Posterior vena cava (tissue), 2 donors: ENCODE measurements around the gene NAALADL2. TPM values are rescaled to one million over a fixed set of nuclear protein-coding genes. Genes with fewer than 3 reads are reported as not detected.
"Not testable (repeated sequence)": the region's sequence is repeated elsewhere in the genome, so short reads cannot be mapped to it uniquely, and the experiment has no call there.

ENCODE experiments used
- DNase-seq: peaks from one replicate; pipeline ENCODE4 v3.0.0-alpha.2; 2020; ENCODE audit warnings: low spot score
- intact Hi-C, 2 donors: fragments of 100-400 bp; cut with DNase I; formaldehyde crosslinking; loops; one replicate each; pipeline versions ENCODE4 v1.14.1 to v1.14.2; 2022 to 2023
- total RNA-seq, 2 donors: library from RNA; stranded (reverse); fragmentation: NEBNext Ultra II Directional; extraction: Animal tissue kit (Norgen Biotek cat#: 25700); gene quantifications; one replicate each; pipeline ENCODE4 v1.2.1, GENCODE V29; 2021
- donor health status: DM: yes; HTN: yes; CAD: no.
- donor health status: DM: yes; HTN: yes; CAD: no.

The NAALADL2 gene
- total RNA-seq, 2 donors from 2014 or later, result 12.3 to 18.2 TPM

GRCh38 chr3:175564363-175564762, 705.2 kb downstream of the NAALADL2 start:
- intact Hi-C loops, result no loop called here
- DNase-seq, result no peak

- intact Hi-C loops, result no loop called here
- no peak for DNase-seq
These were observed 712.0 kb downstream of the NAALADL2 start for GRCh38 chr3:175571096-175571495.

GRCh38 chr3:175573226-175573625, 714.1 kb downstream of the NAALADL2 start:
- no peak for DNase-seq
- intact Hi-C loops, result no loop called here

GRCh38 chr3:175580318-175580717, 721.2 kb downstream of the NAALADL2 start:
- intact Hi-C loops, result no loop called here
- no peak for DNase-seq

GRCh38 chr3:175585898-175586297, 726.8 kb downstream of the NAALADL2 start:
- intact Hi-C loops, result no loop called here
- DNase-seq, result no peak

GRCh38 chr3:175590745-175591144, 731.6 kb downstream of the NAALADL2 start:
- intact Hi-C loops, result no loop called here

GRCh38 chr3:175591375-175591774, 732.2 kb downstream of the NAALADL2 start:
- intact Hi-C loops, result no loop called here

More at GRCh38 chr3:175590745-175591144, 731.6 kb downstream of the NAALADL2 start:
- DNase-seq, result no peak

GRCh38 chr3:175593331-175593730, 734.2 kb downstream of the NAALADL2 start:
- DNase-seq, result no peak

More at GRCh38 chr3:175591375-175591774, 732.2 kb downstream of the NAALADL2 start:
- no peak for DNase-seq

GRCh38 chr3:175598740-175599139, 739.6 kb downstream of the NAALADL2 start:
- intact Hi-C loops, result no loop called here
- DNase-seq, result no peak

More at GRCh38 chr3:175593331-175593730, 734.2 kb downstream of the NAALADL2 start:
- intact Hi-C loops, result no loop called here

- no peak for DNase-seq
- intact Hi-C loops, result no loop called here
These were observed 742.4 kb downstream of the NAALADL2 start for GRCh38 chr3:175601521-175601920.

- DNase-seq, result no peak
- intact Hi-C loops, result no loop called here
These were observed 746.7 kb downstream of the NAALADL2 start for GRCh38 chr3:175605851-175606250.

GRCh38 chr3:175606650-175607318, 747.6 kb downstream of the NAALADL2 start:
- DNase-seq, result no peak
- intact Hi-C loops, result no loop called here

GRCh38 chr3:175608356-175608755, 749.2 kb downstream of the NAALADL2 start:
- intact Hi-C loops, result no loop called here
- no peak for DNase-seq

- DNase-seq, result no peak
- intact Hi-C loops, result no loop called here
These were observed 749.8 kb downstream of the NAALADL2 start for GRCh38 chr3:175608911-175609310.

GRCh38 chr3:175612487-175613196, 753.5 kb downstream of the NAALADL2 start:
- DNase-seq, result no peak
- intact Hi-C loops, result no loop called here

GRCh38 chr3:175614107-175614506, 755.0 kb downstream of the NAALADL2 start:
- DNase-seq, intact Hi-C loops: not testable (repeated sequence)

GRCh38 chr3:175617247-175617646, 758.1 kb downstream of the NAALADL2 start:
- intact Hi-C loops, result no loop called here
- no peak for DNase-seq

GRCh38 chr3:175619369-175619768, 760.2 kb downstream of the NAALADL2 start:
- intact Hi-C loops, result loop anchor here in 1 of 2 donors (2.0 kb wide), 1 partner anchor 27 kb away; no protein-coding TSS in a partner anchor
- DNase-seq, result no peak

- no peak for DNase-seq
- intact Hi-C loops, result no loop called here
These were observed 761.0 kb downstream of the NAALADL2 start for GRCh38 chr3:175620093-175620492.

- intact Hi-C loops, result no loop called here
- no peak for DNase-seq
These were observed 761.4 kb downstream of the NAALADL2 start for GRCh38 chr3:175620532-175620931.

GRCh38 chr3:175640958-175641357, 781.8 kb downstream of the NAALADL2 start:
- intact Hi-C loops, result no loop called here
- no peak for DNase-seq
